ENCODE measurements around the gene SLC25A51.
A peak's percentile ranks its signal among the peaks of the same experiment; 100 is the strongest.

SLC25A51 gene

DNA sequence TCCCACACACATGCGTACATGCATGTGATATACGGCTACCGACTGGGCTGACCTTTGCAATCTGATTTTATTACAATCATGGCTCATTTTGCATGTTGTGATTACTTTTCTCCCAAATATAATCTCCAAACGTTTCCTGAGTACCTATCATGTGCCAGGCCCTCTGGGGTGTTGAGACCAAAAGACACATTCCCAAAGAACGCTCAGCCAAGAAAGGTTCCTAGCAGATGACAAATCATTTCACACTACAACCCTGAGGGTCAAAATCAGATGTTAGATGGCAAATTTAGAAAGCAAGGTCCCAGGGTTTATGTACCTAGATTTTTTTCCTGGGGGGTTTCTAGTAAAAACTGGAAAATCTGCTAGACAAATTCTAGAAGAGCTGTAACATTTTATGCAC, 32.4 kb upstream of the SLC25A51 start:
- no peak for DNase-seq

DNA sequence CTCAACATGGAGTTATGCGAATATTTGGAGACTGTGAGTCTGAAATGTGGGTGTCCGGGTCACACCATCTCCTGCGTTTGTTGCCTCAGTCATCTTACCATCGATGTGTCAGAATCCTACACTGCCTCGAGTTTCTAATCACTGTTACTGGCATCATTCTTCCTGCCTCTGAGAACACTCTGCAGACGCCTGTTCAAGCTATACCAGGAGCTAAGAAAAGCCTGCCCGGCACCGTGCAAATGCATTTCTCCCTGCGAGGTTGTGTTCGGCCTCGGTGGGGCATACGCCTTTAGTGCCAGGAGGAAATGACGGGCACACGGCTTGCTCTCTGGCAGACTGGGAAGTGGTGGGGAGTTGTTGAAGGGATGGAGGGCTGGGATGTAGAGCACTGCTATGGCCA, 31.2 kb upstream of the SLC25A51 start:
- DNase-seq = no peak

DNA sequence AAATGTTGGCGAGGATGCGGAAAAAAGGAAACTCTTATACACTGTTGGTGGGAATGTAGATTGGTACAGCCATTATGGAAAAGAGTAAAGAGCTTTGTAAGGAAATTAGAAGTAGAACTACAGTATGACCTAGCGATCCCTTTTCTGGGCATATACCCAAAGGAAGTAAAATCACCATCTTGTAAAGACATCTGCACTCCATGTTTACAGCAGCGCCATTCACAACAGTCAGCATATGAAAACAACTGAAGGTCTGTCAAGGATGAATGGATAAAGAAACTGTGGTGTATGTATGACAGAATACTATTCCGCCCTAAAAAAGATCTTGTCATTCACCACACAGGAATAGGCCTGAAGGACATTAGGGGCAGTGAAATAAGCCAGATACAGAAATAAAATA, 27.7 kb upstream of the SLC25A51 start:
- DNase-seq = no peak

DNA sequence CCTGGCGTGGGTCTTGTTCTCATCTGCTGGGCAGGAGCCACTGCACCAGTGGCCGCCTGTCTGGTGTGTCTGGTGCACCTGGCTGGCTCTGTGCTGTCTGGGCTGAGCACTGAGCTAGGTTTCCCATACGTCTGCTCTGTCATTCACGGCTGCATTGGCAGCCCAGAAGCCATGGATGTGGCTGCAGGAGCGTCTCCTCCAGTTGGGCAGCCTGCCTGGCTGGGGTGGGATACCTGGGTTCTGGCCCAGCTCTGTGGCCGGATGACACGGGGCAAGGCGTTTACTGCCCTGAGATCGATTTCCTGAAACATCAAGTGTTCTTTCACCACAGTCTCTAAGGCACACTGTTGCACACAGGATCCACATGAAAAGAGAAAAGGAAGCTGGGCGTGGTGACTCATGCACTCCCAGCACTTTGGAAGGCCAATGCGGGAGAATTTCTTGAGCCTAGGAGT, 25.5 kb upstream of the SLC25A51 start:
- DNase-seq = no peak

DNA sequence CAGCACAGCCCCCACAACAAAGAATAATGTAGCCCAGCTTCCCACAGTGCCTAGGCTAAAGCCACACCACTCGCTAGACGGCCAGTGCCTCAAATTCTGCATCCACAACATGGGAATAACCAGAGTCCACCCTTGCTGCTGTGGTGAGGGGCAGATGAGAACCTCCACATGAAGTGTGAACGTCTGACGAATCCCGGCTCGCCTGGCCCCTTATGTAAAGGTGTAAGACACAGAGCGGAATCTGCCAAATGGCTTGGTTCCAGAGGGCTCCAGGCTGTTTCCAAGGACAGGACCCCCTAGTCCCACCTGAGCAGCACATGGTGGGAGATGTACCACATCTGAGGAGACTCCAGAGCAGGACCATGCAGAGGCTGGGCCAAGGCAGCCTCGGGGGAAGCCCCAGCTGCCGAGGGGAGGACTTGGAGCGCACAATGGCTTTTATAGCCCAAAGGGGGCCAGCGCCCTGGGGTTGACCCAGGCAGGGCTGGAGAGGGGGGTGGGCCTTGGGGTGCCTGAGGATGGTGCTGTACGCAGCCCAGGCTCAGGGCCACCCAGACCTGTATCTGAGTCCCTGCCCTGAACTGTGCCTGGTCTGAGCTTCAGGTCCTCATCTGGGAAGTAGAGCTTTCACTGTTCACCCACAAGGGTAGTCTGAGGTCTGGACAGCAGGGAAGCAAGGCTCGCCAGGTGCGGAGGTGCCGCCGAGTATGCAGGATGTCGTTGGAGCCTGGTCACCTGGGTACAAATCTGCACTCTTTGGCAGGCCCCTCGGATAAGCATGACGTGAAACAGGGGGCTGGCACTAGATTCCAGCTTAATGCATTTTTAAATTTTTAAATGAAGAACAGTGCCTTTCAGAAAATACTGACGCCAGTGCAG, 24.9 kb upstream of the SLC25A51 start:
- DNase-seq = no peak

DNA sequence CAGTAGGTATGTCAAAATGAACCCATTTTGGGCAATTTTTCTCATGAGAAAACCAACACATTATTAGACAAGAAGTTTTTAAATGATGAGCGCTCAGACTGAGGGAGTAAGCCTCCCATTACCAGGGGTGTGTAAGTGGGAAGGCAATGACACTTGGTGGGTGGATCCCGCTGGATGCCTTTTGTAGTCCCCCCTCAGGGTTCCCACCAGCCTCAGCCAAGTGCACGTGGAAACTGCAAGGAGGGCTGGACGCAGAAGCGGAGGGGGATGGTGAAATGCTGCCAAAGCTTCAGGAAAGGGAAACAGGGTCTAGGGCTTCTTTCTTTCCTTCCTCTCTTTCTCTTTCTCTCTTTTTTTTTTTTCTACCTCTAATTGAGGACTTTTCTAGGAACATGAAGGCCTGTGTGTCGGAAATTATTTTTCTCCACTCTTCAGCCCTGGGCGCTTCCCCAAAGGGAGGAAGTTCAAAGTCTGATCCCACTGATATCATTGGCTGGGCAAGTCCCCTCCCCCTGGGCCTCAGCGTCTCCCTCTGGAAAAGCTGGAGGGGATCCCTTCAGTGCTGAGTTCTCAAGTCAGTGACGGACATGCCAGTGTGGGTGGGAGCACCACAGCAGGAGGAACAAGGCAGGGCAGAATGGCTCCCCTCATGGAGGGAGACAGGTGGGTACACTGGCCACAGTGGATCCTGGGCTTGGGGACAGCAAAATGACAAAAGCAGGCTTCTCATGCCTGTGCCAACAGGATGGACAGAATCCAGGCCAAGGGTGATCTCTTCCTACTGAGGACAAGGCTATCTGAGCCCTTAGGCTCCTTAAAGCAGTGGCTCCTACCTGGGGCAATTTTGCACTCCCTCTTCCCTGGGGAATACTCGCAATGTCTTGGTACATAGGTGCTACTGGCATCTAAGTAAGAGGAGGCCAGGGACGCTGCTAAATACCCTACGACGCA, 23.9 kb upstream of the SLC25A51 start:
- DNase-seq = no peak

DNA sequence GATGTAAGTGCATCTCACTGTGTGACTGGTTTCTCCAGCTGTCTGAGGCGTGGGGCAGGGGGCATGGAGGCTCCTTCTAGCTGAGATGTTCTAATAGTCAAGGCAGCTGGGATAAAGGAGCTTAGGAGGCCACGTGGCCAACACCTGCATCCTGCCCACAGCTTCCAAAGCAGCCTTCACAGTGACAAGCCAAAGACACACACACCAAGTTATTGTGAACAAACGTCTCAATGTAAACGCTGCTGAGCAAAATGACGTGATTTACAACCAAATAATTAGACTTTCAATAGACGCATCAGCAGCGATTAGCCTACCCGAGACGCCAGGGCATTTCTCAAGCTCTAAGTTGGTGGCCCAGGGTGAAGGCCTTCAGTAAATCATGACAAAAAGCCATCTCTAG, 23.2 kb upstream of the SLC25A51 start:
- DNase-seq = peak; percentile 82

DNA sequence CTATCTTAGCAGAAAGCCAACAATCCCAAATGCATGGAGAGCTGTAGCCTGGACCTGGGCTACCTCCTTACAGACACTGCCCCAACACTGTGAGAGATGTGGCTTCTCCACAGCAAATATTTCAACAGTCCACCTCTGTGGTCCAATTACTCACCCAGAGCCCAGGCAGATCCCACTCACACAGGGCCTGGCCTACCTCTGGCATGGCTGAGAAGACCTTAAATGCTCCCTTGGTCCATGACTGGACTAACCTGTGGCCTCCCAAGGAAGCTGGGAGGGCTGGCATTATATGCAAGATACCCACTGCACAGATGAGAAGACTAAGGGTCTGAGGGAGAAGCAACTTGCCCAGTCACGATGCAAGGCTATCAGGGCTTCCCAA, 22.8 kb upstream of the SLC25A51 start:
- no peak for DNase-seq

DNA sequence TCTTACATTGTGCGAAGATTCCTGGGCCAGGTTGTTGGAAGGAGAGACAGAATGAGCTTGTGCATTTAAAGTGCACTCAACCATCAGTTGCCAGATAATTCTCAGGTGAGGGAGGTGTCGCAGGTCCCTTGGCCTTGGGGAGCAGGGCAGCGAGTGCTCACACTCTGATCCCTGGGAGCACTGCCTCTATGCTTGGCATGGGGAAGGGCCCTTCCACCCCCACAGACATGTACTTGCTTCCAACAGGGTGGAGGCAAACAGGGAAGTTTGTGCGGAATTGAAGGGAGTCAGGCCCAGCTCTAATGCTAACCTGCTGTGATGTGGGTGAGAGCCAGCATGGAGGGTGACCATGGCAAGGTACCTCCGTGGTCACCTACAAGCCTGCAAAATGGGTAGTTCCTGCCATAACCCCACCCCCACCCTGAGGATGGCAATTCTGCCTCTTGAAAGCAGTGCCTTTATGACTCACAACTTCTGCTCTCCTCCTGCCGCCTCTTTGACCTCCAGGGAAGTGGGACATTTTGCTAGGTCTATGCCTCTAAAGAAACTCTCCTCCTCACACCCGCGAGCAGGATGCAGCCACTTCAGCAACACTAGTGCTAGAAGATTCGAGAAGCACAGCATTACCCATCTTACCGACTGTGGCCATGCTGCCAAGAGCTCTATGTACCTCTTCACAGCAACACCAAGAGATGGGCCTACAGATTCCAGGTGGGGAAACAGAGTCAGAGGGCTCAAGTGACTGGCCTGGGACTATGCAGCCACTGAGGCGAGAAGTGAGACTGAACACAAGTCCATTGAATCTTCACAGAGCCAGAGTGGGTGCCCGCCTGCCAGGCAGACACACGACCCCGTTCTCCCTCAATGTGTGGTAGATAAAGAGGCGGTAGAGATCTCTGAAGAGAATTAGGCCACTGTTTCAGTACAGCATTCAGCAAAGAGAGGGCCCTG, 22.1 kb upstream of the SLC25A51 start:
- DNase-seq = no peak

DNA sequence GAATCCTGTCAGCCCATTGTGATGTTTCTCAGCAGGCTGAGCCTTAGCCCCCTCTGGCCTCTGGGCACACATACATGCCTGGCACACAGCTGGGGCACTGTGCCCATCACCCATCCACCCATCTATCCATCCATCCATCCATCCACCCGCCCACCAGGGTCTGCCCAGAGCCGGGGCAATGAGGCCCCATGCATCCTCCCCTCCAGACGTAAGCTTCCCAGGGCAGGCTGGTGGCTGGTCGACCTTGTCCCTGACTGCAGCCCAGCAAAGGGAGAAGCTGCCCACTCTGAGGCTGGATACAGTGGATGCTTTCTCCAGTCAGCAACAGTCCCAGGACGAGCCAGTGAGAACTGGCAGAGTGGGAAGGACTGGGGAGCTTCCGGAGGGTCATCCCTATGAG, 21.1 kb upstream of the SLC25A51 start:
- DNase-seq = no peak

DNA sequence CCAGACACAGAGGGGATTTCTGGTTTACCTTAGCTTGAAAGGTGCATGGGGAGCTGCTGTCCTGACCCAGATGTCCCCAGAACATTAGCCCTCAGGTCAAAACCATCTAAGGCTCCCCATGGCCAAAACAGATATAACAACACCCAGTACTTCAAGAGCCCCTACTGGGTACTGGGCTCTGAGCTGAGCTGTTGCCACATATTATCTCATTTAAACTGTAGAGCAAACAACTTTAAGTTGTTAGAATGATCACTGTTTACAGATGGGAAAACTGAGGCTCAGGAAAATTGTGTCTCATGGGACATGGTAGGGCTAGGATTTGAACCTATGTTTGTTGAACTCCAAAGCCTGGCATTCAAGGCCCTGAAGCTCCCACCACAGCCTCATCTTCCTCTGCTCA, 20.6 kb upstream of the SLC25A51 start:
- no peak for DNase-seq

DNA sequence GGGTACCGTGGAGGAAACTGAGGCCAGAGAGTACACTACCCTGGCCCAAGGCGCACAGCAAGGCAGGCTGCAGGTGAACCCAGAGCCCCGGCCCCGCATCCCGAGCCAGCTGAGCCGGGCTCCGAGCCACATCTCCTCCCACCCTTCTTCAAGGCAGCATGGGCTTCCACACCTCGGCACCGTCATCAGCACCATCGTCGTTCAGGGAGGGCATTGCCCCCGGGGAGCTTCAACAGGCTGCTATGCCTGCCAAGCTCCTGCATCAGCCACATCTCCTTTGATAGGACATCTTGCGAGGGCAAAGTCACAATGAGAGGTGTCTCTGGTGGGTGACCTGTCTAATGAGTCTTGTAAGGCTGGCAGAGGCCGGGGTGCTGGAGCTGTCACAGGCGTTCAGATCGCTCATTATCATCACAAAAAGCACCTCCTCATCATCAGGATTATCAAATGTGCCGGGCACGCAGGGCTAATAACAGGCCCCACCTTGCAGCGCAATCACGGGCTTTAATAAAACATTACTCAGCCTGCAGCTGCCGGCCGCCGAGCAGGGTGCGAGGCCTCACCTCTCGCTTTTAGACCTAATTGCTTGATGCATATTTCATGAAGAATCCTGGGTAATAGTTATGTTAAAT, 20.0 kb upstream of the SLC25A51 start:
- peak; percentile 70 for DNase-seq

DNA sequence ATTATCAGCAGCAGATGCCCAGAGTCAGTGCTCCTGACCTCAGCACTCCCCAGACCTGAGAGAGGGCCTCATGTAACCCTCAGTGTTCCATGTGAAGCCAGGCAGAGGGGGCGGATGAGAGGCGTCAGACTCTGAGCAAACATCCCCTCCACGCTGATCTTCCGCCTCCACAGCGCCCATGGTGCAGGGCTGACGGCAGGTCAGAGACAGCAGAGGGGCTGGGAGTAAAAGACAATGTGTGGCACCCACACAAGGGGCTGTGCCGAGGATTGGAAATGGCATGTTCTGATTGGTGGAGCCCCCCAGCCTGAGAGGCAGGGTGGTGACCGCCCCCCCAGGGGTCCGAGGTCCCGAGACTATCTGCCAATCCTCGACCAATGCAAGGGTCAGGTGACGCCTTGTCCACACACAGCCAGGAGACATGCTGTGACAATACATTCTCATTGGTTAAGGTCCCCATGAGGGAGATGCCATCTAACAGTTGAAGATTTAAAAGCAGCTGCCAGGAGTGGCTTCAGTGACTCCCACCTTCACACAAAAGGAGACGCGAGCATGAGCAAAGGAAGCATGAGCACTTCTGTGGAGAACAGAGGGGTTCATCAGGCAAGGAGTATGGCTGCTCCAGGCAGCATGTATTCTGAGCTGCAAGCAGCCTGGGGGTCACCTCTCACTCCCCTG, 19.3 kb upstream of the SLC25A51 start:
- DNase-seq = no peak

DNA sequence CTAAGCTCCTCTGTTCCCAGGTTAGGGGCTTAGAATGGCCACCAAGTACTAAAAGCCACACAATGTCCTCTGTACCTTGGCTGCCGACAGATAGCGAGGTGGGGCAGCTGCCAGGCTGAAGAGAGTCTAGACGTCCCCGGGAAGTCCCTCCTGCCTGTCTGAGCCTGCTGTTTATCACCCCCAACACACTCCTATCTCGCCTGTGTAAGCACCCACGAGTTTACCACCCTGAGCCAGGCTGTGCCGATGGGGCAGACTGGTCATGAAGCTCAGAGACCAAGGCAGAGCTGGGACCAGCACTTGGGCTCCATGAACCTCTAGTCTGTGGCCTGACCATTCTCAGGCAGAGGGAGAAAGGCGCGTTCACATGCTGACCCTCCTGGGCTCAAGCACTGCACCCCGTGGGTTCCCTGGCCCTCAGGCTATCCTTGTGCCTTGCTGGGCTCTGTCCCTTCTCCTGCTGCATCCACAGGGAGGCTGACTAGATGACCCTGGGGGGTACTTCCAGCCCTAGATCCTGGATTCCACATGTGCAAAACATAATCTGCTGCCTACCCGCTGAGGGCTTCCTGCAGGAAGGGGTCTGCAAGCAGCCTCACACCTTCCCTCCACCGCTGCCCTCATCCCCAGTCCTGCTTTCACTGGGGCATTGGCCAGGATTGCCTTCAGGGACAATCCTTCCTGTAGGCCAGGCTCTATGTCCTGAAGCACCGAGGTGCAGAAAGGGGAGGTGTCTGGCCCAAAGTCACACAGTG, 18.6 kb upstream of the SLC25A51 start:
- DNase-seq = no peak

DNA sequence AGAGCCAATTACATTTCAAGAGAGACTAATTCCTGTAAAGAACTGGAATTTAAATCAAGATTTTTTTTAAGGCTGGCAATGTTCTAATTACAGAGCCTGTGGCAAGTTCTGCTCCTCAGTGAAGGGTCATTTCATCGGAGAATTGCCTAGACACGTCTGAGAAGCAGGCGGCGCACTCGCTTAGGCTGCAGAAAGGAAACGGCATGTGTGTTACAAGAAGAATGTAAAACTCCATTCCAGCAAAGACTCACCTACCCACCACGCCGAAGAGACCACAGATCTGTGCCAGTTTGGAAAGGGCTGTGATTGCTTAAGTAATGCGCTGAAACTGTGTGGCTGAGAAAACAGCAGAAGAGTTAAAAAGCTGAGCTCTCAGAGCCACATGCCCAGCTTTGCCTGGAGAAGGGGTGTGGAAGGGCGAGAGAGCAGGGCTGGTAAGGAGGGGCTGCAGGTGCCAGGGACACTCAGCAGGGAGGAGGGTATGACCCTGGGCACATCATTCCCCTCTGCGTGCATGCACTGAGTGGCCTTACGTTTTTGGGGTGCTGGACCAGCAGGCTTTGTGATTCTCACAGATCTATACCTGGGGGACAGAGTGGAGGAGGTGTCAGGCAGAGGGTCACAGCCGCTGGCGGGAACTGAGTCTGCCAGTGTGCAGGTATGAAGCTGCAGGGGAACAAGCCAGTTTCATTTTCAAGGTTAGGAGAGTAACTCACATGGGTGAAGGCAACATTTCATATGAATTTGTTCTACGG, 17.8 kb upstream of the SLC25A51 start:
- no peak for DNase-seq

DNA sequence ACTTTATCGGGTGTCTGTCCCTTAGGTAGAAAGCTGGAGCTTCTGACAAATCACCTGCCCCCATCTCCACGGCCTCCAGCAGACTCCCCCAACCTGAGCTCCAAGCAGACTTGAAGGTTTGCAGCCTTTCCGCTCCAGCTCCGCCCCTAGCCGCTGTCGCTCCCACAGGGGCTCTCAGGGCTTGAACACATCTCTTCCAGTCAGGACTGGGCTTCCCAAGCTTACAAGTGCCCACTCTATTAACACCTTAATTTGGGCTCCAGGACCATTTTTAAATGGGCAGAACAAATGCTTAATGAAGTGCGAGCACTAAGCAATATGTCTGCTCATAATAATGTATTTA, 17.2 kb upstream of the SLC25A51 start:
- DNase-seq = no peak

DNA sequence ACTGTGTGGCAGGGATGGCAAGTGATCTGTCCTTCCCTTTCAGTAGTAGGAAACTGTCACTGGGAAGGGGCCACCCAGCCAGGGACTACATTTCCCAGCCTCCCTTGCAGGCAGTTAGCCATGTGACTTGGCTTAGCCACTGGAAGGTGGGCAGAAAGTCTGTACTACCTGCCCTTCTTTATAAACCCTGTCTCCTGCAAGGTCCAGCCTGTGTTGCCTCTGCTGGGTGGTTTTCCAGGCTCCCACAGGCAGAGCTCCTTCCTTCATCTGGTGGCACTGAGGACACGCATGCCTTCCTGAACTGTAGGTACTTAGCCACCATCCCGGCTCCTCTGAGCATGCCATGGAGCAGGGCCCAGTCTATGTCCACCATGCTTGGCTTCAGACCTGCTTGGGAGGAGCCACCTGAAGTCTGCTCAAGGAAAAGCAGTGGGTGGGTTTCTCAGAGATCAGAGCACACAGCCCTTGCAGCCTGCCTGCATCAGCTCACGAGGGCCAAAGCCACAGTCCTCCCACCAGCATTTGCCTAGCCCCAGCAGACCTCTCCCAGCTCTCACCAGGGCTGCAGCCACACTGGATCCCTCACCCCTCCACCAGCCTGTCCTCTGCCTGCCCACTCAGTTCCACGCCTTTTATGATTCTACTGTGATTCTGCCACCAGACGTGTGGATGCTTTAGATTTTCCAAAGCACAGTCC, 16.7 kb upstream of the SLC25A51 start:
- peak; percentile 9 for DNase-seq

DNA sequence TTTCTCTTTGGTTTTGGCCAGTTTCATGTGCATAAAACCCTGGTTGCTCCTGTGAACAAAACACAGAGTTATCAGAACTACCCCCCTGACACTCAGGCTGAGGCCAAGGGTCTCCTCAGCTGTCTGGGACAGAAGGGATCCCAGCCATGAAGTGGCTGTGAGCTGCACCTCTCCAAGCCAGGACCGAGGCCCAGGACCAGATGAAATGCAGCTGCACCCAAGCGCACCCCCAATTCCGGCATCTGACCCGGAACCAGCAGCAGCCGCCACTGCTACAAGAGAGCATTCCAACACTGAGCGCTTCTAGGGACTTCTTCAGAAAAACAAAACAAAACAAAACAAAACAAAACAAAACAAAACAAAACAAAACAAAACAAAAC, 16.0 kb upstream of the SLC25A51 start:
- no peak for DNase-seq

DNA sequence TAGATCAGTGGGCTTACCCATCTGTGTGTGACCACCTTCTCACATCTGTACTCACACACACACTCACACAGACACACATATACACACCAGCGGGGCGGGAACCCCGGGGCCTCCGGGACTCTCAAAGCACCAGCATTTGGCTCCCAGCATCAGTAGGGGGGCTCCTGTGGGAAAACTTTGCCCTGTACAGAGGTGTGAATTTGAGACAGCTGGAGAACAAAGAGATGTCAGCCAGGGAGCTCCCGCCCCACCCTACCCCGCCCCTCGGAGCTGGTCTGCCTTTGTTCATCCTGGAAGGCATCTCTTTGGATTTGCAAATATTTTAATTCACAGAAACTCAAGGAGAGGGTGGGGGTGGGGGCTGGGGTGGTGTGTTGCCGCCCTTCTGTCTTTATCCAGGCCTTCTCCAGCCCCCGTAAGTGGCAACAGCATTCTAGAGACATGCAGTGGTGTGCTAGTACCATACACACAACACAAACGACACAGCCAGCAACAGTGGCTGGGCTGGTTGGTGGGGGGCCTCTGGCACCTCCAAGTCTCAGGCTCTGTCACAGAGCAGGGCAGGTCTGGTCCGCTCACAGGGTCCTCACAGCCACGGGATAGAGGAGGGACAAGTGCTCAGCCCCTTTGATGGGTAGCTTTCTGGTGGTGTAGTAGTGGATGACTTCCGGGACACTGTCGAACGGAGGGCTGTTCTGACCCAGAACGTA, 15.5 kb upstream of the SLC25A51 start:
- DNase-seq = no peak

All from NCI-H146 (cell line).